Uterus (tissue), 2 donors: ENCODE data around the gene MADCAM1.

Experiments used
- POLR2A ChIP-seq, 2 donors: fragments of 450-650 bp; IDR thresholded peaks; one replicate each; pipeline ENCODE4 v1.6.1; 2016; ENCODE audit warnings: antibody characterized with exemption in 2 of 2, mild to moderate bottlenecking in 1 of 2, moderate library complexity in 1 of 2
- TF ChIP-seq, protein P1 (sequence below), 4 experiments: fragments of 200-600 bp in 2 of 4; fragments of 450-650 bp in 2 of 4; sonication (generic) in 2 of 4; IDR thresholded peaks; one replicate each; pipeline ENCODE4 v1.5.1; 2016 to 2019; ENCODE audit warnings: antibody characterized with exemption in 4 of 4, mild to moderate bottlenecking in 2 of 4, moderate library complexity in 1 of 4

DNA sequence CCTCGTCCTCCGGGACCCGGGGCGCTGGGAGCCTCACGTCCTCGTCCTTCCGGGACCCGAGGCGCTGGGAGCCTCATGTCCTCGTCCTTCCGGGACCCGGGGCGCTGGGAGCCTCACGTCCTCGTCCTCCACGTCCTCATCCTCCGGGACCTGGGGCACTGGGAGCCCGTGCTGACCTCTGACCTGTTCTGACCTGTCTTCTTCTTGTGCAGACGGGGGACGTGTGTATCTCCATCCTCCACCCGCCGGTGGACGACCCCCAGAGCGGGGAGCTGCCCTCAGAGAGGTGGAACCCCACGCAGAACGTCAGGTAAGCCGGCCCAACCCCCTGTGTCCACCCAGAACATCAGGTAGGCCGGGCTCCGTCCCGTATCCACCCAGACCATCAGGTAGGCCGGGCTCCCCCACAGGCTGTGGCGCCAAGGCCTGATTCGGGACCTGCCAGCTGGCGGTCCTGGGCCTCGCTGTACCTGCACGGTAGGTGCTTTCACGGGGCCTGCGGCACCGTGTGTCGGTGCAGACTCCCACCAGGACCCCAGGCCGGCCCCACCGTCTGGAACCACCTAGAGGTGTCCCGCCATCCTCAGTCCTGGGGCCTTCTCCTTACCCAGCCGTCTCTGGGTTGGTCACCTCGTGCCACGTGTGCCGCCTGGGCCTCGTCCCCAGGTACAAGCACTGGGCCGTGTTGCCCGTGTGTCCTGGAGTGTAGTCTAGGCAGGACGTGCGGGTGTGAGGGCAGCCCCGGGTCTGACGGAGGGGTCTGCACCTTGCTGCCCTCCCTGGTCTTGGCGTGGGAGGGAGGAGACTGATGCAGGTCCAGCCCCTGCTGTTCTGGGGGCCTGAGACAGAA, 40.0 kb downstream of the MADCAM1 start:
- TF ChIP-seq, protein P1, sequence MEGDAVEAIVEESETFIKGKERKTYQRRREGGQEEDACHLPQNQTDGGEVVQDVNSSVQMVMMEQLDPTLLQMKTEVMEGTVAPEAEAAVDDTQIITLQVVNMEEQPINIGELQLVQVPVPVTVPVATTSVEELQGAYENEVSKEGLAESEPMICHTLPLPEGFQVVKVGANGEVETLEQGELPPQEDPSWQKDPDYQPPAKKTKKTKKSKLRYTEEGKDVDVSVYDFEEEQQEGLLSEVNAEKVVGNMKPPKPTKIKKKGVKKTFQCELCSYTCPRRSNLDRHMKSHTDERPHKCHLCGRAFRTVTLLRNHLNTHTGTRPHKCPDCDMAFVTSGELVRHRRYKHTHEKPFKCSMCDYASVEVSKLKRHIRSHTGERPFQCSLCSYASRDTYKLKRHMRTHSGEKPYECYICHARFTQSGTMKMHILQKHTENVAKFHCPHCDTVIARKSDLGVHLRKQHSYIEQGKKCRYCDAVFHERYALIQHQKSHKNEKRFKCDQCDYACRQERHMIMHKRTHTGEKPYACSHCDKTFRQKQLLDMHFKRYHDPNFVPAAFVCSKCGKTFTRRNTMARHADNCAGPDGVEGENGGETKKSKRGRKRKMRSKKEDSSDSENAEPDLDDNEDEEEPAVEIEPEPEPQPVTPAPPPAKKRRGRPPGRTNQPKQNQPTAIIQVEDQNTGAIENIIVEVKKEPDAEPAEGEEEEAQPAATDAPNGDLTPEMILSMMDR (IDR thresholded peaks at IDR 0.05): no peak
- TF ChIP-seq POLR2A (IDR thresholded peaks at IDR 0.05): no peak
